ENCODE results near the gene SDF4. TPM values are rescaled to one million over a fixed set of nuclear protein-coding genes. Genes with fewer than 3 reads are reported as not detected.
A peak's percentile ranks its signal among the peaks of the same experiment; 100 is the strongest.

The SDF4 gene
- total and polyA plus RNA-seq, 10 donors, result 39.1 to 145 (median 88.5) TPM

GRCh38 chr1:1232796-1233566 lies 1.2 kb upstream of the SDF4 start:
- no peaks in the 10 kb centered on the region for H3K9me3 ChIP-seq

GRCh38 chr1:1232208-1232795 lies 501 bp upstream of the SDF4 start, which contains the start of gene B3GALT6:
Gene B3GALT6 (plus strand): TSS chr1:1232237. CDS start chr1:1232279, 42 bp downstream.
- intact Hi-C loops (cut with DNase I; ENCODE audit: low total_unique reads), result no loop called here
- Histone ChIP-seq H3K27ac (peak within 1 kb of the TSS; percentile 91 to 98 (median 94)), H3K4me3 (peak within 1 kb of the TSS; percentile 90 to 100 (median 96)), H3K4me1 (peaks cover 13 to 76% (median 53%) of the 10 kb centered on the region in 6 donors), H3K36me3 (peaks cover 0 to 57% (median 32%) of the 10 kb centered on the region in 6 donors), H3K27me3 (replicated peaks in 1 of 7) (peaks cover 0 to 11% (median 1%) of the 10 kb centered on the region in 7 donors), H3K9me3 (no peaks in the 10 kb centered on the region)
- no peak for DNase-seq
- 0 to 62% (median 8%) methylated on average over 4 to 100 of the region's 100 CpGs for WGBS, 5 donors
- TF ChIP-seq POLR2A (IDR thresholded peaks at IDR 0.05) (peak in 1 of 3 donors; percentile 3), POLR2AphosphoS5 (IDR thresholded peaks at IDR 0.05) (no peak)

More at GRCh38 chr1:1232796-1233566, 1.2 kb upstream of the SDF4 start:
- peak overlapping the region; percentile 8 to 99 (median 45) for H3K4me3 ChIP-seq
- H3K36me3 ChIP-seq, result peaks cover 0 to 50% (median 25%) of the 10 kb centered on the region in 6 donors
- H3K27me3 ChIP-seq (replicated peaks in 1 of 7), result peaks cover 0 to 18% (median 8%) of the 10 kb centered on the region in 7 donors
- no peak for TF ChIP-seq CTCF (IDR thresholded peaks at IDR 0.05 in 8 of 11, conservative IDR thresholded peaks at IDR 0.05 in 3 of 11)
- no peak for TF ChIP-seq POLR2A (IDR thresholded peaks at IDR 0.05)
- no peak for TF ChIP-seq POLR2AphosphoS5 (IDR thresholded peaks at IDR 0.05)
- DNase-seq, result peak; percentile 89
- H3K4me1 ChIP-seq, result peaks cover 13 to 76% (median 56%) of the 10 kb centered on the region in 6 donors
- intact Hi-C loops (cut with DNase I; ENCODE audit: low total_unique reads), result no loop called here
- 83 to 89% (median 86%) methylated on average over 77 to 98 of the region's 98 CpGs for WGBS, 5 donors
- peak overlapping the region in 3 of 8 donors; percentile 58 to 98 (median 58) for H3K27ac ChIP-seq

GRCh38 chr1:1230656-1231399 lies 973 bp downstream of the SDF4 start:
- Histone ChIP-seq H3K4me3 (peak overlapping the region; percentile 90 to 100 (median 96)), H3K9me3 (no peaks in the 10 kb centered on the region), H3K4me1 (peaks cover 13 to 86% (median 55%) of the 10 kb centered on the region in 6 donors), H3K36me3 (peaks cover 0 to 72% (median 47%) of the 10 kb centered on the region in 6 donors), H3K27ac (peak overlapping the region; percentile 91 to 98 (median 94)), H3K27me3 (replicated peaks in 1 of 7) (no peaks in the 10 kb centered on the region)
- TF ChIP-seq CTCF (IDR thresholded peaks at IDR 0.05 in 8 of 11, conservative IDR thresholded peaks at IDR 0.05 in 3 of 11), result no peak
- no peak for DNase-seq
- intact Hi-C loops (cut with DNase I; ENCODE audit: low total_unique reads), result no loop called here
- WGBS, 5 donors, result 15 to 22% (median 17%) methylated on average over 24 of the region's 24 CpGs

GRCh38 chr1:1229770-1230169 lies 2.0 kb downstream of the SDF4 start:
- 81 to 93% (median 90%) methylated on average over 19 of the region's 19 CpGs for WGBS, 5 donors
- no peak for DNase-seq
- Histone ChIP-seq H3K36me3 (peaks cover 0 to 73% (median 50%) of the 10 kb centered on the region in 6 donors), H3K27ac (no peak overlapping the region), H3K27me3 (replicated peaks in 1 of 7) (no peaks in the 10 kb centered on the region), H3K4me1 (peaks cover 13 to 89% (median 52%) of the 10 kb centered on the region in 6 donors), H3K9me3 (no peaks in the 10 kb centered on the region), H3K4me3 (peak overlapping the region in 3 of 8 donors; percentile 97 to 100 (median 99))
- intact Hi-C loops (cut with DNase I; ENCODE audit: low total_unique reads), result no loop called here
- TF ChIP-seq CTCF (IDR thresholded peaks at IDR 0.05 in 8 of 11, conservative IDR thresholded peaks at IDR 0.05 in 3 of 11), result no peak
- TF ChIP-seq POLR2AphosphoS5 (IDR thresholded peaks at IDR 0.05), result peak in 1 of 3 donors; percentile 28
- TF ChIP-seq POLR2A (IDR thresholded peaks at IDR 0.05), result no peak
